Breast epithelium (tissue), 3 donors: ENCODE measurements around the gene MRPL52.

ENCODE experiments used
- CTCF ChIP-seq, 3 donors: fragments of 450-650 bp; IDR thresholded peaks; one replicate each; pipeline ENCODE4 v1.5.1; 2016 to 2017; ENCODE audit warnings: antibody characterized with exemption in 3 of 3, mild to moderate bottlenecking in 3 of 3, moderate library complexity in 3 of 3
- POLR2AphosphoS5 ChIP-seq, 3 donors: sonication (generic); formaldehyde crosslinking; IDR thresholded peaks; one replicate each; pipeline ENCODE4 v1.6.1; 2017; ENCODE audit warnings: antibody characterized with exemption in 3 of 3

GRCh38 chr14:22802860-22803686, 26.6 kb upstream of the MRPL52 start:
- TF ChIP-seq POLR2AphosphoS5 (IDR thresholded peaks at IDR 0.05) (no peak), CTCF (IDR thresholded peaks at IDR 0.05) (no peak)
